Activated B cell treated with CpG ODN at 0.5 μM for 24 hours (primary cell): ENCODE results near the gene AGBL1. TPM values are rescaled to one million over a fixed set of nuclear protein-coding genes. Genes with fewer than 3 reads are reported as not detected.

Source experiments
- ATAC-seq: fragments of 200-7000 bp; cut with Tn5 transposase; one replicate; pipeline ENCODE4 v1.10.0; 2021; ENCODE audit warnings: low read depth, mild to moderate bottlenecking, moderate library complexity
- CTCF ChIA-PET: fragments of 350-600 bp; sonication (Branson Sonifier 250); formaldehyde crosslinking; loops from one replicate; lab custom pipeline; 2021; ENCODE audit warnings: antibody characterized with exemption; lab: Charles Lee
- POLR2A ChIA-PET: fragments of 350-600 bp; sonication (Branson Sonifier 250); formaldehyde crosslinking; loops from one replicate; lab custom pipeline; 2021; ENCODE audit warnings: antibody characterized with exemption; lab: Charles Lee
- DNase-seq: peaks from one replicate; pipeline ENCODE4 v3.0.0; 2022
- H3K27ac Mint-ChIP-seq: one replicate; pipeline ENCODE4 v1.8.0; 2020; ENCODE audit warnings: mixed read lengths
- H3K27me3 Mint-ChIP-seq: one replicate; pipeline ENCODE4 v1.8.0; 2021; ENCODE audit warnings: mixed read lengths
- H3K36me3 Mint-ChIP-seq: one replicate; pipeline ENCODE4 v1.8.0; 2021; ENCODE audit warnings: low read depth, mixed read lengths
- H3K4me1 Mint-ChIP-seq: one replicate; pipeline ENCODE4 v1.8.0; 2021; ENCODE audit warnings: mixed read lengths
- H3K4me3 Mint-ChIP-seq: one replicate; pipeline ENCODE4 v1.8.0; 2020; ENCODE audit warnings: mild to moderate bottlenecking, mixed read lengths
- H3K9me3 Mint-ChIP-seq: one replicate; pipeline ENCODE4 v1.8.0; 2020; ENCODE audit warnings: mixed read lengths
- intact Hi-C: fragments of 100-400 bp; cut with micrococcal nuclease; formaldehyde crosslinking; loops from one replicate; pipeline ENCODE4 v1.15.1; 2024
- total RNA-seq: library from RNA; stranded (reverse); gene quantifications from 2 replicates; pipeline ENCODE4 v1.2.3, GENCODE V29; 2022
- TF ChIP-seq, protein P1 (sequence below): fragments of 200-600 bp; IDR thresholded peaks from one replicate; pipeline ENCODE4 v1.8.0; 2022; ENCODE audit warnings: antibody characterized with exemption, mild to moderate bottlenecking

AGBL1 gene
- total RNA-seq, 1 donor from 2014 or later: not detected

DNA sequence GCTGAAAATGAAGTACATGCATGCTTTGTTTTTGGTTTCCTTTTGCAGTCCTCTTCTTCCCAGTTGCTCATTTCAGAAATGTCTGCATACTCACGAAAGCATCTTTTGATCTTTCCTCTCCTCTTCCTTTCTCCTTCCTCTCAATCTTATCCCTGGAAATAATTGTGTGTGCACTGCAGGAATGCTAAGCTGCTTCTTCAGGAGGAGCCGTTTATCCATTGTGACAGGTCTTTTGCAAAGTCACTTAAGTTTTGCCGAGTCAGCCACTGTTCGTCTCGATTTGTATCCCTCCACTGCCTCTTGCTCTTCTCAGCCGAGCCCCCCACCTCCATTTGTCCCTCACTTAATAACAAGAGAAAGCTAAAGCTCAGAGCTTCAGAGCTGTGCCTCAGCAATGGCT lies 597.6 kb downstream of the AGBL1 start:
- ChIA-PET POLR2A (no interaction called here), CTCF (no interaction called here)
- Mint-ChIP-seq H3K4me1 (no peaks in the 10 kb centered on the region), H3K27ac (no peak overlapping the region), H3K4me3 (no peak overlapping the region), H3K36me3 (no peaks in the 10 kb centered on the region), H3K27me3 (no peaks in the 10 kb centered on the region), H3K9me3 (no peaks in the 10 kb centered on the region)
- intact Hi-C loops: no loop called here
- ATAC-seq: no peak
- no peak for DNase-seq
- TF ChIP-seq, protein P1, sequence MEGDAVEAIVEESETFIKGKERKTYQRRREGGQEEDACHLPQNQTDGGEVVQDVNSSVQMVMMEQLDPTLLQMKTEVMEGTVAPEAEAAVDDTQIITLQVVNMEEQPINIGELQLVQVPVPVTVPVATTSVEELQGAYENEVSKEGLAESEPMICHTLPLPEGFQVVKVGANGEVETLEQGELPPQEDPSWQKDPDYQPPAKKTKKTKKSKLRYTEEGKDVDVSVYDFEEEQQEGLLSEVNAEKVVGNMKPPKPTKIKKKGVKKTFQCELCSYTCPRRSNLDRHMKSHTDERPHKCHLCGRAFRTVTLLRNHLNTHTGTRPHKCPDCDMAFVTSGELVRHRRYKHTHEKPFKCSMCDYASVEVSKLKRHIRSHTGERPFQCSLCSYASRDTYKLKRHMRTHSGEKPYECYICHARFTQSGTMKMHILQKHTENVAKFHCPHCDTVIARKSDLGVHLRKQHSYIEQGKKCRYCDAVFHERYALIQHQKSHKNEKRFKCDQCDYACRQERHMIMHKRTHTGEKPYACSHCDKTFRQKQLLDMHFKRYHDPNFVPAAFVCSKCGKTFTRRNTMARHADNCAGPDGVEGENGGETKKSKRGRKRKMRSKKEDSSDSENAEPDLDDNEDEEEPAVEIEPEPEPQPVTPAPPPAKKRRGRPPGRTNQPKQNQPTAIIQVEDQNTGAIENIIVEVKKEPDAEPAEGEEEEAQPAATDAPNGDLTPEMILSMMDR: no peak

DNA sequence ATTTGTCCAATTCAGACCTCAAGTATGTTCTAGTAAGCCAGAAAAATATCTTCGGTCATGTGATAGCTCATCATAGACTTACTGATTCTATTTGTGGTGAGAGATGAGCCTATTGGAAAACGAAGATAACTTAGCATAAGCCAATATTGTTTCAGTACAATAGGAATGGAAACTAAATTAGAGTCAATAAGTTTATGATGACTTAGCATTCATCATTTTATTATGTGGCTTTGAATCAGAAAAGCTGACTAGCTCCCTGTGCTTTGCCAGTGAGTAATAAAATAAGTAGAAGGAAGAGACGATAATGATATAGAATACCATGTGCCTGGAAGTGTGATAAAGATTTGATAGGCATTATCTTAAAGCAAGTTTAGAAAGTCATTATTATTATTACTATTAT lies 605.6 kb downstream of the AGBL1 start:
- ChIA-PET POLR2A (no interaction called here), CTCF (no interaction called here)
- Mint-ChIP-seq H3K4me3 (no peak overlapping the region), H3K27me3 (no peaks in the 10 kb centered on the region), H3K36me3 (no peaks in the 10 kb centered on the region), H3K9me3 (no peaks in the 10 kb centered on the region), H3K27ac (no peak overlapping the region), H3K4me1 (no peaks in the 10 kb centered on the region)
- intact Hi-C loops: no loop called here
- TF ChIP-seq, protein P1: no peak
- DNase-seq: no peak
- no peak for ATAC-seq

DNA sequence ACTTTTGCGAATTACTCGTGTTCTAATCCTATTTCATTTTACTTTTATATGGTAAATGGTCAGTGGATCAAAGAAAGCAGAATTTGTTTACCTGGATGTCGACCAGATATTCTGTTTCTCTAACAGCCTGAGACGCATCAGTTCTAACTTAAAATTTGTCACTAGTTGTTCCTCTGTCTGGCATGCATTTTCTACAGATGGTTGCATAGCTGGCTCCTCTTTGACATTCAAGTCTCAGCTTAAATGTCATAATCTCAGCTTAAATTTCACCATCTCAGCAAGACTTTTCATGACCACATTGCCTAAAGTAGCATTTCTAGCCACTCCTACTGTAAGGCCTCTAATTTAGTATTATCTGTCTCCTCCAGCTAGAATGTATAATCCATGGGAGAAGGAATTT lies 609.3 kb downstream of the AGBL1 start:
- DNase-seq: no peak
- H3K27ac Mint-ChIP-seq: no peak overlapping the region
- peaks cover 5% of the 10 kb centered on the region for H3K9me3 Mint-ChIP-seq
- no peaks in the 10 kb centered on the region for H3K4me1 Mint-ChIP-seq
- ChIA-PET POLR2A (no interaction called here), CTCF (no interaction called here)
- H3K27me3 Mint-ChIP-seq: no peaks in the 10 kb centered on the region
- no peak overlapping the region for H3K4me3 Mint-ChIP-seq
- TF ChIP-seq, protein P1: no peak
- intact Hi-C loops: no loop called here
- no peaks in the 10 kb centered on the region for H3K36me3 Mint-ChIP-seq
- no peak for ATAC-seq

DNA sequence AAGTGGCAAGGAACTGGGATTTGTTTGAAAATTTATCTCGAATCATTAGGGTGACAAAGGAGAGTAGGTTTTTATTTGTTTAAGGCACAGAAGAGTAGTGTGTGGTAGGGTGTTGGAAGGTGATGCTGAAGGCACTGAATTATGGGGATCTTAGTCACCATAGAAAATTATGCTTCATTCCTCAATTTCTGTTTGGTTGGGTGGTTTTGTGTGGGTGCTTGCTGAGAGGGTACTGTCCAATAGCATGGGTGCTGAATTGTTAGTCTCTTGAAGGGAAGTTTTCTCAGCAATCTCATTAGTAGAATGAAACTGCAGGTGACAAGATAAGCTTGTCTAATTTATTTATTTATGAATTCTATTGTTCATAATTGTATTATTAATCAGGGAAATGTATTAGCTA lies 610.9 kb downstream of the AGBL1 start:
- H3K4me1 Mint-ChIP-seq: no peaks in the 10 kb centered on the region
- no peaks in the 10 kb centered on the region for H3K27me3 Mint-ChIP-seq
- no peaks in the 10 kb centered on the region for H3K36me3 Mint-ChIP-seq
- ChIA-PET CTCF (interaction anchor here (0.6 kb wide), 1 partner anchor 81 kb away, joined by 3 read pairs; no protein-coding TSS in a partner anchor), POLR2A (no interaction called here)
- TF ChIP-seq, protein P1: no peak
- H3K9me3 Mint-ChIP-seq: peaks cover 5% of the 10 kb centered on the region
- no peak overlapping the region for H3K4me3 Mint-ChIP-seq
- intact Hi-C loops: no loop called here
- ATAC-seq (no peak), DNase-seq (no peak)
- no peak overlapping the region for H3K27ac Mint-ChIP-seq

DNA sequence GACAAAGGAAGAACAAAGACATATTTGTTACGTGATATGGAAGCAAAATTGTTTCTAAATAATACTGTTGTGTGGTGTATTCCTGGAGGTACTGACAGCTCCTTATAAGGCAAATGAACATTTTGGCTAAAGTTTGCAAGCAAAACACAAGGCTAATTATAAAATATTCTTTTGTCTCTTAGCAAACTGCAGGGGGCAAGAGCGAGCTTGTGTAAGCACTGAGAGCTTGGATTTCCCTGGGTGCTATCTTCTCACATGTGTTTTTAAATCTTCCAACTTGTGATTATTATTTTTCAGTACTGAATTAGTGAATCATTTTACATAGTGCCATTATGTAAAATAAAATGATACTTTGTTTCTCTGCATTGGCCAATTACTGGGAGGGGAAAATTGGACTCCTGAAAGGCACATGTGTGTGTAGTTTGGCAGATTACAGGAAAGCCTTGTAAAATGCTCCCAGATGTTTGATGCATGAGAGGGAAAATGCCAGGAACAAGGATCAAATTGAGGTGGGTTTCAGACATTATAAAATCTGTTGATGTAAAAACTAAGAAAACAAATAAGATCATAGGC lies 611.5 kb downstream of the AGBL1 start:
- Mint-ChIP-seq H3K9me3 (peaks cover 5% of the 10 kb centered on the region), H3K27me3 (no peaks in the 10 kb centered on the region), H3K36me3 (no peaks in the 10 kb centered on the region), H3K27ac (no peak overlapping the region), H3K4me3 (no peak overlapping the region), H3K4me1 (no peaks in the 10 kb centered on the region)
- ATAC-seq: no peak
- TF ChIP-seq, protein P1: no peak
- DNase-seq: no peak
- intact Hi-C loops: no loop called here
- ChIA-PET POLR2A (no interaction called here), CTCF (interaction anchor here (0.6 kb wide), 1 partner anchor 80 kb away, joined by 3 read pairs; no protein-coding TSS in a partner anchor)
